NCI-H1436 (cell line): ENCODE results near the gene MAPK1.
"Not testable (repeated sequence)": the region's sequence is repeated elsewhere in the genome, so short reads cannot be mapped to it uniquely, and the experiment has no call there.

Experiments
- DNase-seq: peaks from one replicate; lab custom pipeline; 2025; lab: John Stamatoyannopoulos, UW

MAPK1 gene

GRCh38 chr22:21818487-21819182, 48.8 kb downstream of the MAPK1 start:
- DNase-seq = no peak

GRCh38 chr22:21817497-21817853, 50.0 kb downstream of the MAPK1 start:
- not testable (repeated sequence) for DNase-seq

GRCh38 chr22:21816787-21817496, 50.5 kb downstream of the MAPK1 start:
- no peak for DNase-seq

- no peak for DNase-seq
These were observed 51.0 kb downstream of the MAPK1 start for GRCh38 chr22:21816472-21816786.

GRCh38 chr22:21815958-21816357, 51.5 kb downstream of the MAPK1 start:
- no peak for DNase-seq

- DNase-seq = no peak
These were observed 52.1 kb downstream of the MAPK1 start for GRCh38 chr22:21815357-21815756.

GRCh38 chr22:21811982-21812381, 55.5 kb downstream of the MAPK1 start:
- no peak for DNase-seq

GRCh38 chr22:21807544-21808529, 59.6 kb downstream of the MAPK1 start:
- no peak for DNase-seq

- not testable (repeated sequence) for DNase-seq
These were observed 62.1 kb downstream of the MAPK1 start for GRCh38 chr22:21805325-21805724.

GRCh38 chr22:21803811-21804249, 63.6 kb downstream of the MAPK1 start:
- DNase-seq = no peak

GRCh38 chr22:21802673-21803072, 64.8 kb downstream of the MAPK1 start:
- no peak for DNase-seq

- DNase-seq = no peak
These were observed 65.4 kb downstream of the MAPK1 start for GRCh38 chr22:21802056-21802455.

- not testable (repeated sequence) for DNase-seq
These were observed 66.2 kb downstream of the MAPK1 start for GRCh38 chr22:21801304-21801644.

GRCh38 chr22:21800552-21801303, 66.7 kb downstream of the MAPK1 start:
- no peak for DNase-seq

- DNase-seq = no peak
These were observed 69.8 kb downstream of the MAPK1 start for GRCh38 chr22:21797444-21798221.

- DNase-seq = no peak
These were observed 70.6 kb downstream of the MAPK1 start for GRCh38 chr22:21796863-21797262.

- no peak for DNase-seq
These were observed 71.2 kb downstream of the MAPK1 start for GRCh38 chr22:21796231-21796630.

- DNase-seq = not testable (repeated sequence)
These were observed 73.7 kb downstream of the MAPK1 start for GRCh38 chr22:21793716-21794115.

- DNase-seq = no peak
These were observed 75.5 kb downstream of the MAPK1 start for GRCh38 chr22:21791635-21792625.
